Vagina (tissue), 2 donors: ENCODE results near the gene EP300. TPM values are rescaled to one million over a fixed set of nuclear protein-coding genes. Genes with fewer than 3 reads are reported as not detected.
"Not testable (repeated sequence)": the region's sequence is repeated elsewhere in the genome, so short reads cannot be mapped to it uniquely, and the experiment has no call there.

Source experiments
- DNase-seq, 2 donors: peaks; one replicate each; pipeline ENCODE4 v3.0.0-alpha.2; 2017; ENCODE audit errors: extremely low spot score in 2 of 2
- H3K27ac ChIP-seq: fragments of 200-600 bp; sonication (generic); one replicate; pipeline ENCODE4 v1.5.1; 2019
- H3K27me3 ChIP-seq: fragments of 200-600 bp; sonication (generic); one replicate; pipeline ENCODE4 v1.5.1; 2019
- H3K36me3 ChIP-seq, 2 donors: fragments of 200-600 bp; sonication (generic); one replicate each; pipeline ENCODE4 v1.5.1; 2017 to 2019
- H3K4me1 ChIP-seq: fragments of 200-600 bp; sonication (generic); one replicate; pipeline ENCODE4 v1.5.1; 2019
- H3K4me3 ChIP-seq, 2 donors: fragments of 200-600 bp; sonication (generic); 1 replicate in 1 of 2; 2 replicates in 1 of 2; pipeline ENCODE4 v1.5.1; 2016 to 2019
- H3K9me3 ChIP-seq: fragments of 200-600 bp; sonication (generic); one replicate; pipeline ENCODE4 v1.5.1; 2019
- CTCF ChIP-seq, 3 experiments: fragments of 450-650 bp in 2 of 3; fragments of 200-600 bp in 1 of 3; sonication (generic) in 1 of 3; IDR thresholded peaks; one replicate each; pipeline ENCODE4 v1.5.1; 2017 to 2019; ENCODE audit warnings: antibody characterized with exemption in 3 of 3, mild to moderate bottlenecking in 2 of 3, moderate library complexity in 2 of 3
- POLR2A ChIP-seq, 2 donors: fragments of 450-650 bp; IDR thresholded peaks; one replicate each; pipeline ENCODE4 v1.6.1; 2017; ENCODE audit warnings: antibody characterized with exemption in 2 of 2, mild to moderate bottlenecking in 2 of 2, moderate library complexity in 2 of 2
- POLR2AphosphoS5 ChIP-seq, 2 donors: sonication (generic); formaldehyde crosslinking; IDR thresholded peaks; one replicate each; pipeline ENCODE4 v1.9.0; 2017; ENCODE audit warnings: antibody characterized with exemption in 2 of 2, mild to moderate bottlenecking in 2 of 2, low read depth in 1 of 2; ENCODE audit not compliant: insufficient read depth in 1 of 2
- intact Hi-C: fragments of 100-400 bp; cut with DNase I; formaldehyde crosslinking; loops from one replicate; pipeline ENCODE4 v1.15.1; 2023
- total RNA-seq: library from RNA; depleted of rRNA; stranded (reverse); fragments of >200 nt; gene quantifications from one replicate; pipeline ENCODE4 v1.2.3, GENCODE V29; 2016

Gene EP300
- total RNA-seq, 1 donor from 2014 or later: 99.9 TPM

- Histone ChIP-seq H3K27me3 (no peaks in the 10 kb centered on the region), H3K4me3 (no peak overlapping the region), H3K9me3 (no peaks in the 10 kb centered on the region), H3K27ac (no peak overlapping the region), H3K4me1 (peaks cover 82% of the 10 kb centered on the region), H3K36me3 (no peaks in the 10 kb centered on the region)
- intact Hi-C loops: no loop called here
- TF ChIP-seq POLR2A (IDR thresholded peaks at IDR 0.05): no peak
- no peak for TF ChIP-seq CTCF (IDR thresholded peaks at IDR 0.05)
- no peak for TF ChIP-seq POLR2AphosphoS5 (IDR thresholded peaks at IDR 0.05; ENCODE audit: insufficient read depth in 1 of 2, low read depth in 1 of 2)
- no peak for DNase-seq
Observed at GRCh38 chr22:41096391-41096790, 4.0 kb downstream of the EP300 start.

GRCh38 chr22:41096841-41097240, 4.4 kb downstream of the EP300 start:
- intact Hi-C loops: no loop called here
- TF ChIP-seq POLR2A (IDR thresholded peaks at IDR 0.05): no peak
- TF ChIP-seq POLR2AphosphoS5 (IDR thresholded peaks at IDR 0.05; ENCODE audit: insufficient read depth in 1 of 2, low read depth in 1 of 2): no peak
- TF ChIP-seq CTCF (IDR thresholded peaks at IDR 0.05): no peak
- Histone ChIP-seq H3K27ac (no peak overlapping the region), H3K36me3 (no peaks in the 10 kb centered on the region), H3K4me3 (no peak overlapping the region), H3K27me3 (no peaks in the 10 kb centered on the region), H3K9me3 (no peaks in the 10 kb centered on the region), H3K4me1 (peaks cover 82% of the 10 kb centered on the region)
- no peak for DNase-seq

DNA sequence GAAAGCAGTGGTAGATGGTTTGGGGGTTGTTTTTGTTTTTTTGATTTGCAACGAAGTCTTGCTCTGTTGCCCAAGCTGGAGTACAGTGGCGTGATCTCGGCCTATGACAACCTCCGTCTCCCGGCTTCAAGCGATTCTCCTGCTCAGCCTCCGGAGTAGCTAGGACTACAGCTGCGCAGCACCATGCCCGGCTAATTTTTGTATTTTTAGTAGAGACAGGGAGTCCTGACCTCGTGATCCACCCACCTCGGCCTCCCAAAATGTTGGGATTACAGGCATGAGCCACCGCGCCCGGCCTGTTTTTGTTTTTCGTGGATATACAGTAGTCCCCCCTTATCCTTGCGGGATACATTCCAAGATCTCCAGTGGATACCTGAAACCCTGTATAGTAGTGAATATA, 6.6 kb downstream of the EP300 start:
- no peak for DNase-seq
- intact Hi-C loops: no loop called here
- H3K4me1 ChIP-seq: peaks cover 93% of the 10 kb centered on the region

DNA sequence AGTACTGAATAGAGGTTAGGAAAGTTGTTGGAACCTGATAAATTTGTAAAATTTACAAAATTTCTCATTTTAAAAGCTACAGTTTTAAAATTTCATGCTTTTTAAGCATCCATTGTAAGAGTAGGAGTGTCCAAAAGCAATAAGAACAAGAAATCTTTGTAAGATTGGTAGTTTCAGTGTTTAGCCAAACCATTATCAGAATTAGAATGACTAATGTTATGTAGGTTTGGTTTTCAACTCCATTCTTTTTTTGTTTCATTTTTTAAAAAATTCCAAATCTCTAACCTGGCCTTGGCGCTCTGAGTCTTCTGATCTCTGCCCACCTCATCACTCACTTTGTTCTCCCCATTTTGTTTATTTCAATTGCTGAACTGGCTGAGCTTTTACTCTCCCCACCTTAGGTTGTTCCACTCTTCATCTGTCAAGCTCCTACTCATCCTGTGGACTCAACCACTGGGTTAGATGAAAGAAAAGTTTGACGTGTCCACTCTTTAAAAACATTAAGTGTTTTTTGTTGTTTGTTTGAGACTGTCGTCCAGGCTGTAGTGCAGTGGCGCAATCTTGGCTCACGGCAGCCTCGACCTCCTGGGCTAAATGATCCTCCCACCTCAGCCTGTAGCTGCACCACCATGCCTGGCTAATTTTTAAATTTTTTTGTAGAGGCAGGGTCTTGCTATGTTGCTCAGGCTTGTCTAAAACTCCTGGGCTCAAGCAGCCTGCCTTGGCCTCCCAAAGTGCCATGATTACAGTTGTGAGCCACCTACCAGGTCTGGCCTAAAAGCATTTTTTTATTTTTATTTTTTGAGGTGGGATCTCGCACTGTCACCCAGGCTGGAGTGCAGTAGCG, 14.0 kb downstream of the EP300 start:
- TF ChIP-seq CTCF (IDR thresholded peaks at IDR 0.05) (no peak), POLR2AphosphoS5 (IDR thresholded peaks at IDR 0.05; ENCODE audit: insufficient read depth in 1 of 2, low read depth in 1 of 2) (no peak), POLR2A (IDR thresholded peaks at IDR 0.05) (no peak)
- Histone ChIP-seq H3K4me3 (no peak overlapping the region), H3K36me3 (peaks cover 0 to 9% of the 10 kb centered on the region in 2 donors), H3K4me1 (peaks cover 56% of the 10 kb centered on the region), H3K27ac (no peak overlapping the region), H3K9me3 (no peaks in the 10 kb centered on the region), H3K27me3 (no peaks in the 10 kb centered on the region)
- intact Hi-C loops: no loop called here
- DNase-seq: no peak

More for the DNA sequence above, 6.6 kb downstream of the EP300 start:
- Histone ChIP-seq H3K27ac (no peak overlapping the region), H3K4me3 (no peak overlapping the region), H3K36me3 (no peaks in the 10 kb centered on the region), H3K9me3 (no peaks in the 10 kb centered on the region), H3K27me3 (no peaks in the 10 kb centered on the region)
- TF ChIP-seq POLR2AphosphoS5 (IDR thresholded peaks at IDR 0.05; ENCODE audit: insufficient read depth in 1 of 2, low read depth in 1 of 2): no peak
- TF ChIP-seq POLR2A (IDR thresholded peaks at IDR 0.05): no peak
- no peak for TF ChIP-seq CTCF (IDR thresholded peaks at IDR 0.05)

GRCh38 chr22:41106969-41107325, 14.6 kb downstream of the EP300 start:
- H3K4me3 ChIP-seq, H3K27ac ChIP-seq, DNase-seq, H3K27me3 ChIP-seq, intact Hi-C loops, H3K9me3 ChIP-seq: not testable (repeated sequence)
- Histone ChIP-seq H3K4me1 (peaks cover 56% of the 10 kb centered on the region), H3K36me3 (peaks cover 0 to 11% of the 10 kb centered on the region in 2 donors)
